HepG2 (cell line): ENCODE results near the gene MRM1. TPM values are rescaled to one million over a fixed set of nuclear protein-coding genes. Genes with fewer than 3 reads are reported as not detected.

Experiments
- CREB1 ChIP-seq, 2 experiments: fragments of 450-650 bp in 1 of 2; IDR thresholded peaks; 2 replicates each; pipeline ENCODE4 v1.6.1; 2016 to 2017; ENCODE audit warnings: control low read depth in 1 of 2, mild to moderate bottlenecking in 1 of 2, missing compliant biosample characterization in 1 of 2, missing genetic modification characterization in 1 of 2
- CREBL2 ChIP-seq: sonication (generic); formaldehyde crosslinking; IDR thresholded peaks from 2 replicates; pipeline ENCODE4 v1.8.1; 2023; ENCODE audit warnings: missing genetic modification reagents, mild to moderate bottlenecking, borderline replicate concordance
- DPF2 ChIP-seq: sonication (generic); formaldehyde crosslinking; IDR thresholded peaks from 2 replicates; pipeline ENCODE4 v1.4.0; 2020; ENCODE audit warnings: mild to moderate bottlenecking, low read depth, missing genetic modification reagents, borderline replicate concordance
- FOXK2 ChIP-seq: fragments of 450-650 bp; IDR thresholded peaks from 2 replicates; pipeline ENCODE4 v1.6.1; 2016
- HMG20B ChIP-seq: conservative IDR thresholded peaks from 2 replicates; pipeline ENCODE4 v1.6.1; 2016; ENCODE audit warnings: missing genetic modification reagents, missing compliant biosample characterization
- KDM1A ChIP-seq: IDR thresholded peaks from 2 replicates; pipeline ENCODE4 v1.6.1; 2016; ENCODE audit warnings: missing compliant biosample characterization
- MXD3 ChIP-seq: IDR thresholded peaks from 2 replicates; pipeline ENCODE4 v1.6.1; 2016; ENCODE audit warnings: mild to moderate bottlenecking, missing biosample characterization, missing genetic modification reagents
- RNF2 ChIP-seq: fragments of 450-650 bp; conservative IDR thresholded peaks from 2 replicates; pipeline ENCODE4 v1.6.1; 2016; ENCODE audit warnings: low read depth
- SRSF4 ChIP-seq: fragments of 200-400 bp; formaldehyde crosslinking; IDR thresholded peaks from one replicate; pipeline ENCODE4 v1.6.1; 2018; ENCODE audit warnings: mild to moderate bottlenecking, low read depth, low read length, moderate library complexity; ENCODE audit not compliant: poor library complexity, severe bottlenecking
- TBX3 ChIP-seq: fragments of 450-650 bp; IDR thresholded peaks from 2 replicates; pipeline ENCODE4 v1.6.1; 2017; ENCODE audit warnings: antibody characterized with exemption, mild to moderate bottlenecking, inconsistent platforms, borderline replicate concordance
- TIGD3 ChIP-seq: sonication (generic); formaldehyde crosslinking; IDR thresholded peaks from 2 replicates; pipeline ENCODE4 v1.5.1; 2020; ENCODE audit warnings: mild to moderate bottlenecking, missing genetic modification reagents, borderline replicate concordance
- U2AF1 ChIP-seq: fragments of 200-400 bp; formaldehyde crosslinking; optimal IDR thresholded peaks from 2 replicates; pipeline ENCODE3; 2017; ENCODE audit warnings: mild to moderate bottlenecking, low read depth, low read length
- ZFP91 ChIP-seq: sonication (generic); formaldehyde crosslinking; IDR thresholded peaks from 2 replicates; pipeline ENCODE4 v1.9.0; 2022; ENCODE audit warnings: missing genetic modification reagents, mild to moderate bottlenecking, borderline replicate concordance
- ZNF318 ChIP-seq: sonication (generic); formaldehyde crosslinking; IDR thresholded peaks from 2 replicates; pipeline ENCODE4 v1.4.0; 2020; ENCODE audit warnings: mild to moderate bottlenecking, missing genetic modification reagents
- ZNF329 ChIP-seq: sonication (generic); formaldehyde crosslinking; IDR thresholded peaks from 2 replicates; pipeline ENCODE4 v1.9.0; 2021; ENCODE audit warnings: low read depth, mild to moderate bottlenecking, missing genetic modification reagents
- ZNF781 ChIP-seq: sonication (generic); formaldehyde crosslinking; IDR thresholded peaks from 2 replicates; pipeline ENCODE4 v1.5.1; 2020; ENCODE audit warnings: borderline replicate concordance, mild to moderate bottlenecking, missing genetic modification reagents; ENCODE audit errors: not compliant biosample characterization
- ZSCAN30 ChIP-seq: sonication (generic); formaldehyde crosslinking; IDR thresholded peaks from 2 replicates; pipeline ENCODE4 v1.5.0; 2020; ENCODE audit warnings: mild to moderate bottlenecking, missing genetic modification reagents
- polyA plus RNA-seq, 8 experiments: library from polyadenylated mRNA; depleted of rRNA in 3 of 8; stranded (reverse) in 7 of 8; unstranded in 1 of 8; fragments of >200 nt; fragmentation: Illumina TruSeq in 4 of 8; extraction: Trizol in 4 of 8; gene quantifications; 2 replicates each; pipeline versions ENCODE4 v1.2.1 to v1.2.3, GENCODE V29; 2011 to 2016; ENCODE audit warnings: low read depth in 4 of 8, missing spikeins in 1 of 8, mixed read lengths in 1 of 8; ENCODE audit not compliant: insufficient read depth in 1 of 8
- total RNA-seq, 5 experiments: library from RNA; depleted of rRNA; stranded (reverse); fragments of >200 nt; fragmentation: Illumina TruSeq; extraction: Trizol; gene quantifications; 2 replicates each; pipeline ENCODE4 v1.2.3, GENCODE V29; 2016; ENCODE audit warnings: low read depth in 1 of 5

Gene MRM1
- total and polyA plus RNA-seq, 2 of the 13 experiments (the other 11 are each of a cell fraction or from before 2014, with no cell fraction given), result 4.1 to 11.3 TPM

- TF ChIP-seq SRSF4 (no peak), ZNF329 (CRISPR knock-in tag) (no peak), FOXK2 (no peak), TBX3 (no peak), CREB1 (IDR thresholded peaks at IDR 0.05) (no peak), CREB1 (CRISPR knock-in tag; IDR thresholded peaks at IDR 0.05) (no peak), DPF2 (CRISPR knock-in tag) (no peak), ZNF318 (CRISPR knock-in tag) (no peak), ZNF781 (CRISPR knock-in tag) (no peak), CREBL2 (peak; percentile 80; the same call in 1 of the 2 replicates), ZSCAN30 (CRISPR knock-in tag) (peak; percentile 86; the same call in 1 of the 2 replicates), ZFP91 (CRISPR knock-in tag) (peak; percentile 95), HMG20B (CRISPR knock-in tag) (no peak; the same call in 1 of the 2 replicates), RNF2 (peak; percentile 76; the same call in 1 of the 2 replicates), TIGD3 (CRISPR knock-in tag) (no peak; the same call in 1 of the 2 replicates), U2AF1 (no peak), KDM1A (CRISPR knock-in tag) (no peak), MXD3 (peak; percentile 97)
These were observed at the start of gene MRM1 (continued) for GRCh38 chr17:36601303-36602029.
